GM12874 (cell line): ENCODE data around the gene SLC6A15.

Experiments used
- TF ChIP-seq, protein P1 (sequence below): IDR thresholded peaks from 2 replicates; pipeline ENCODE4 v1.5.1; 2011; ENCODE audit warnings: low read depth, mild to moderate bottlenecking, control low read depth, low read length, moderate library complexity; ENCODE audit not compliant: insufficient read depth

SLC6A15 gene

DNA sequence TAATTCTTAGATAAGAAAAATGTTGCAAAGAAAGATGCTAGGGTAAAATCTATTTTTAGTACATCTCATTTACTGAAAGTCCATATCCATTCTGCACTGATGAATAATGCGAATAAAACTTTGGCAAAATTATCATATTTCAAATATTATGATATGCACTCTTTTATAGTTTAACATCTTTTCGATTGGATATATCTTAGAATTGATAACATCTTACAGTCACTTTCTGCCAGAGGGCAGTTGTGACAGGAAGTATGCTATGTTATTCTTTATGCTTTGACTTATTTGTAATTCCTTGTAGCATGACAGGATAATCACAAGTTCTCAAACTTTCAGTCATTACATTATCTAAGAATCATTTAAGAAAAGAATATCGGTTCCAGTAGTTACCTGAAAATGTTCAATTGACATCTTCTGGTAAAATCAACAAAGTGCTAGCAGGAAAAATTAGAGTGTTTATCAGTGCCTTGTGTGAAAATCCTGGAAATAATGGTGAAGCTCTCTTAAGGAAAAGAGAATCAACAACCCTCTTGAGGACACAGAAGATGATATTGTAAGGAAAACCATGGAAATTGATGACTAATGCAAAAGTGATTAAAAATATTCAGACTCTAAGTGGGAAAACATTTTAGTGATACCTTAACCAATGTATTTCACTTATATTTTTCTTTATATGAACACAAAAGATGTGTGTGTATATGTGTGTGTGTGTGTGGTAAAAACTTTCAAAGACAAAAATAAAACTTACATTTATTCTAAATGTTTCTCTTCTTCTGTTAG, 95.5 kb downstream of the SLC6A15 start:
- TF ChIP-seq, protein P1, sequence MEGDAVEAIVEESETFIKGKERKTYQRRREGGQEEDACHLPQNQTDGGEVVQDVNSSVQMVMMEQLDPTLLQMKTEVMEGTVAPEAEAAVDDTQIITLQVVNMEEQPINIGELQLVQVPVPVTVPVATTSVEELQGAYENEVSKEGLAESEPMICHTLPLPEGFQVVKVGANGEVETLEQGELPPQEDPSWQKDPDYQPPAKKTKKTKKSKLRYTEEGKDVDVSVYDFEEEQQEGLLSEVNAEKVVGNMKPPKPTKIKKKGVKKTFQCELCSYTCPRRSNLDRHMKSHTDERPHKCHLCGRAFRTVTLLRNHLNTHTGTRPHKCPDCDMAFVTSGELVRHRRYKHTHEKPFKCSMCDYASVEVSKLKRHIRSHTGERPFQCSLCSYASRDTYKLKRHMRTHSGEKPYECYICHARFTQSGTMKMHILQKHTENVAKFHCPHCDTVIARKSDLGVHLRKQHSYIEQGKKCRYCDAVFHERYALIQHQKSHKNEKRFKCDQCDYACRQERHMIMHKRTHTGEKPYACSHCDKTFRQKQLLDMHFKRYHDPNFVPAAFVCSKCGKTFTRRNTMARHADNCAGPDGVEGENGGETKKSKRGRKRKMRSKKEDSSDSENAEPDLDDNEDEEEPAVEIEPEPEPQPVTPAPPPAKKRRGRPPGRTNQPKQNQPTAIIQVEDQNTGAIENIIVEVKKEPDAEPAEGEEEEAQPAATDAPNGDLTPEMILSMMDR = no peak

DNA sequence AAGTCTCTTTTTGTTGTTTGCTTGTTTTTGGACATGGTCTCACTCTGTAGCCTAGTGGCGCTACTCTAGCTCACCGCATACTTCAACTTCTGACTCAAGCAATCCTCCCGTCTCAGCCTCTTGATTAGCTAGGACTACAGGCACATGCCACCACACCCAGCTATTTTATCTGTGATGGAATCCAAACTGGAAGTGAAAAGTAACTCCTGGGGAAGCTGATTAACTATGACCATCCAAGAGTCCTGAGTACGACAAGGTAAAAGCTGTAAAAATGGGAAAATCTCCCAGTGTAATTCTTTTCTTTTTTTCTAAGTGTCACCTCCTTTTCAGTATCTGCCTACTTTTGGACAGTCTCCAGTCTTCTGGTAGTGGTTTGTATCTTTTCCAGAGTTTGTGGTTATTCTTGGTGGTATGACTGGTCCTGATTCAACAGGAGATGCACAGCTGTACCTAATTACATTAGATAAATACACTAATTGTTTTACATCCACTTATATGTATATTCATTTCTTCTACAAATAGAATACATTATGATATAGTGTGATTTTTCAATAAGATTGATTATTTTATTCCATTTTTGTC, 97.8 kb downstream of the SLC6A15 start:
- TF ChIP-seq, protein P1 = no peak

DNA sequence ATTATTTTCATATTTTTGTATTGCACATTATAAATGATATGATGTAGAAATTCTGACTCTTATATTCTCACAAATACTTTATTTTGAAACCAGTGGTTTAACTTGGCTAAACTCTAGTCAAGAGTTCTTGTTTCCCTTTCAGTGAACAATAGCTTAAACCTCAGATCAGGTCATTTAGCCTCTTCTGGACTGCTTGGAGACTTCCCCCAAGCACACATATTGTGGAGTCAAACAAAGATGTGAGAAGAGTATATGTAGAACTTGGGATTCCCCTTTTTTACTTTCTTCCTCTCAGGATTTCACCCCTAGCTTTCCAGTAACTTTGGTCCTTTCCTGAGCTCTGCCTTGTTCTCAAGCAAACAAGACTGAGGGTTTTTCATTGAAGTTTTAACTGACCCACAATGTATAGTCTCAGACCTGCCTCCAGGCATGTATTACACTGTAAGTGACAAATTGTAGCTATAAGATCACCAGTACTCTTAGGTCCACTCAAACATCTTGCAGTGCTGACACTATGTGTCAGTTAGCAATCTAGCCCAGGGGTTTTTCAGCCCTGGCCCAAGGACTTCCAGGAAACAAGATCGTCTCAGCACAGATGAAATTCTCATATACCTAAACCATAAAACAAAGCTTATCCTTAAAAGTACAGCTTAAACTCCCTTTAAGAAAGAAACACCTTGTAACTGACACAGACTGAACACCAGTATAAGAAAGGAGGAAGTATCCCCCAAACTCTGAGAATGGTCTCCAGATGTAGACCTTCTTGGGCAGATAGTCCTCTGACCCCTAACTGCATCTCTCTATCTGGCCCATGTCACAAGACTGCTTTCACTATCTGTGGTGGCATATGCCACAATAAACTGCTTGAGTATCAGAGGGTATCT, 98.6 kb downstream of the SLC6A15 start:
- TF ChIP-seq, protein P1 = no peak

DNA sequence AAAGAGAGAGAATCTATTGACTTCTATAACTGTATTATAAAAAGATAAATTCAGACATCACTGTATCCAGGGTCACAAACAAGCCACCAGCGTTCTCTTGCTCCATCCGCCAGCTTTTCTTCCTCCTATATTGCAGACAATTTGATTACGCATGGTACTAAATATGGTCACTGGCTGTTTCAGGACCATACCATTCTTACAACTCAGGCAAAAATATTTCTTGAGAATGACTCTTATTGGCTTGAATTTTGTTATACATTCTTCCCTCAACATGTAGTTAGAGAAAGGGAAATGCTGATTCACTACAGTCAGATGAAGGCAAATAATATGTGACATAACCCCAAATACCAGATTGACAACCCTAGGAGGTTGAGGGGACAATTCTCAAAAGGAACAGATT, 101.3 kb downstream of the SLC6A15 start:
- TF ChIP-seq, protein P1 = no peak

DNA sequence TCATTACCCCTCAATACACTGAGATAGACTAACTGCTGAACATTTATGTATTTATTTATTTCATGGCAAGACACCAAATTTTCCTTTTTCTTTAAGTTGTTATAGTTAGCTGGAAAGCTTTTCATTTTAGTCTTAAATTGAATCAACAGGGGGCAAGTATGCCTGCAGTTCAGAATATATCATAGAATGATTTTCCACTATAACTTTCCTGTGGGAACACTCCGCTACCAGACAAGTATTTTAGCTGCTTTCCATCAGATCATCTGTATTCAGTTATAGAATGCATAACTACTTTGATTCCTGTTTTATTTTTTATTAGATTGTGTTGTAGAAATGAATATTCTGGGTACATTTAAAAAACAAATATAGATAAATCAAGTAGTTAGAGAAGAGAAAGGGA, 102.0 kb downstream of the SLC6A15 start:
- TF ChIP-seq, protein P1 = no peak
